C4-2B (cell line): ENCODE data around the gene CTSE.
A peak's percentile ranks its signal among the peaks of the same experiment; 100 is the strongest.

Experiments used
- H3K27ac ChIP-seq: fragments of 450-650 bp; 2 replicates; pipeline ENCODE4 v1.5.1; 2017
- CTCF ChIP-seq: fragments of 450-650 bp; conservative IDR thresholded peaks from 2 replicates; pipeline ENCODE4 v1.5.1; 2017; ENCODE audit warnings: mild to moderate bottlenecking
- ZFX ChIP-seq: fragments of 450-650 bp; IDR thresholded peaks from 2 replicates; pipeline ENCODE4 v1.6.1; 2017

The CTSE gene

DNA sequence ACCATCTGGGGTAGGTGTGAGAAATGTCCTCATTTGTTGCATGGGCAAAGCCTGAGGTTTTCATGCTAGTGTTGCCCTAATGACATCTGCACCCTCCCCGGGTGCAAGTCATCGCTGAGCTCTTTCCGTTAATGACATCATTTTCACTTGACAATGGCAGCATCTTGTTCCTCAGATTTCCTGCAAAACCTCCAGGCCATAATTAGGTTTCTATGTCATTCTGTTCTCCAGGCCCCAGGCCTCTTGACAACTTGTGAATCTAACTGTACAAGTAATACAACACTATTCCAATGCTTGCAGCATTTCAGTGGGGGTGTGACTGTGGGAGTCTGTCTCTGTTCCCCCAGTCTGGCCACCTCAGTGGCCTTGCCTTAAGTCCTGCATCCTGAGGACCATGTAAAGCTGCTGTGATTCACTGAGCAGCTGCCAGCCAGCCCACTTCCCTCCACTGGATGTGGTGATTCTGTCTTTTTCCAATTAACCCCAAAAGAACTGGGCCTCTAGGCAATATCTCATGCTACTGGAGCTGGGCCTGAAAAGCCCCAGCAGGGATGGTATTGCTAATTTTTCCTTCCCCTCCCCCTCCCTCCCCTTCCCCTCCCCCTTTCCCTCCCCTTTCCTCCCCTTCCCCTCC lies 43.3 kb downstream of the CTSE start:
- H3K27ac ChIP-seq, result no peak overlapping the region
- TF ChIP-seq CTCF (no peak), ZFX (no peak)

DNA sequence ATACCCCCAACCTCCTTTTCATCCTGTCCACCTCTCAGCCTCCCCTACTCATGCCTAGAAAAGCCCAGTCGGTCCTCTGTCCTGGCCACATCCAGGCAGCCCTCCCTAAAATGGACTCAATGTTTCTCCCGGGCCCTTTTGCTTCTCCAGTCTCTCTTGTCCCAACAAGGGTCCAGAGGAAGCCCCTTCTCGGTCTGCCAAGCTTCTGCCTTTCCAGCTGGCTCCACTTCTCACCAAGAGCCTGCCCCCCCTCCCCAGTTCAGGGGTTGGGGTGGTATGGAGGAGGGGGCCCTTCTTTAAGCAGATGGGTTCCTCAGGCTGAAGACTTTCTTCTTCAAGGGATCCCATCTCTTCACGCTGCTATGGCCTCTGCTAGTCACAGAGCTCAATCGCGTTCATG lies 44.4 kb downstream of the CTSE start:
- H3K27ac ChIP-seq, result no peak overlapping the region
- TF ChIP-seq ZFX (no peak), CTCF (no peak)

- TF ChIP-seq CTCF (no peak), ZFX (no peak)
- no peak overlapping the region for H3K27ac ChIP-seq
Measured at GRCh38 chr1:205978676-205979075, 45.0 kb downstream of the CTSE start.

DNA sequence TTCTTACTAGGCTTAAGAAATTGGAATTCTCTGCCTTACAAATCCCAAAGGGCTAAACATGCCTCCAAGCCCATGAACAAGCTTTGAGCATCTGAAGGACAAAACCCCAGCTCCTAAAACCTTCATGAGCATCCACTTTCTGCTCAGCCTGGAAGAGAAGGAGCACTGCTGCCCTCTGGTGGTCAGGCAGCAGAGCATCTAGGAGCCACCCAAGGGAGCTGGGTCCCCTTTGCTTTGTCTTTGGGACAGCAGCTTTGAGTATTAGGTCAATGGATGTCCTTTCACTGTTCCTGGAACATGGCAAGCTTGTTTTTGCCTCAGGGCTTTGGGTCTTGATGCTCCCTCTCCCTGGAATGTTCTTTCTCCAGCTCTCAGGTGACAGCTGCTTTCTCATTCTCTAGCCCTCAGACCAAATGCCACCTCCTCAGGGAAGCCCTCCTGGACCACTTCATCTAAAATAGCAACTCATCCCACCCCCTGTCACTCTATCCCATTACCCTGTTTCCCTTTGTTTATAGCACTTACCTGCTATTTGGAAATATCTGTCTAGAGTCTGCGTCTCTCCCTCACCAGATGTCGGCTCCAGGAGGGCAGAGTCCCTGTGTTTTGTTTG lies 46.2 kb downstream of the CTSE start:
- TF ChIP-seq ZFX, result no peak
- TF ChIP-seq CTCF, result peak; percentile 97
- no peak overlapping the region for H3K27ac ChIP-seq

DNA sequence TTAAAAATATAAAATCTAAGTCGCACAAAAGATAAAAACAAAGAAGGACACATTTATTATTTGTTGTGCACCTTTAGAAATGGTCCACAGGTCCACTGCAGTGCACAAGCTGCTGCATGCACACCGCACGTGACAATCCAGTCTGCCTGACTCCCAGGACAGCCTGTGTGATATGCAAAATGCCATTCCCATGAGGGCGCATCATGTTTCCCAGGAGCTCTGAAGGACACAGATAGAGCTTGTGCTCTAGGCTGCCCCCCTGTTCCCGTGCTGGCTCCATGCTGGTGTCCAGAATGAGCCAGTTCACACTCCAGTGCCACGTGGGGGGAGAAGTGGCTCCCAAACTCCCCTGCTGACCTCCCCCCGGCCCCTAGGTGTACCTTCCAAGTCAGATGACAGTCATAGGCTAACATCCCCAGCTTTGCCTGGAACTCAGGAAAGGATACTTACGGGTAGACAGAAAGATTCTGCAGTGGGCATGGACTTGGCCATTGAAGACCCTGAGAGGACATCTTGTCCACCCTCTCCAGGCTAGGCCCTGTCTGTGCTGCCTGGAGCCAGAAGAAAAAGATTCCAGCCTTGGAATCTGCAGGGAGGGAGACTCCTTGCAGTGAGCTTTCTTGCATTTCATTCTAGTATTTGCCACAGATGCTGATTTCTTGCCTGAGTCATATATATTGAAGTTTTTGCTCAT lies 46.8 kb downstream of the CTSE start:
- no peak overlapping the region for H3K27ac ChIP-seq
- TF ChIP-seq CTCF (no peak), ZFX (no peak)

DNA sequence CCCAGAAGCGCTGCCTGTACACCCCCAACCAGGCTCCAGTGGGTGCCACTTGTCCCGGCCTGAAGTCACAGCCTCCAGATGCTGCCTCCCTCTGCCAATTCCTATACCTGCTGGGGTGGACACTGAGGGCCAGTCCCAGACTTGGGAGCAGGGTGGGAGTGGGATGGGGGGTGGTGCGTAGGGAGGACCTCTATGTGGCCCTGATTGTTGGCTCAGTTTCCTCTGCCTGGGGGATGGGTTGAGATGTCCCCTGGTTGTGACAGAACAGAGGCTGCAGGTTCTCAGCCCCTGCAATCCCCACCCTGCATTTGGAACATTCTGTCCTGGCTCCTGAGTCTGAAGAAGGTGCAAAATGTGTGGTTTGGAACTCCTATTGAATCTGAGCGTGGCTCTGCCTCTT lies 47.7 kb downstream of the CTSE start:
- TF ChIP-seq ZFX, result no peak
- no peak for TF ChIP-seq CTCF
- H3K27ac ChIP-seq, result no peak overlapping the region

- TF ChIP-seq CTCF (no peak), ZFX (no peak)
- H3K27ac ChIP-seq, result no peak overlapping the region
Measured at GRCh38 chr1:205975387-205975998, 48.2 kb downstream of the CTSE start.
